Right lobe of liver (tissue), 4 donors: ENCODE measurements around the gene NPAP1.

Experiments used
- POLR2A ChIP-seq: fragments of 450-650 bp; IDR thresholded peaks from one replicate; pipeline ENCODE4 v1.6.1; 2017; ENCODE audit warnings: antibody characterized with exemption, mild to moderate bottlenecking
- TF ChIP-seq, protein P1 (sequence below), 4 donors: fragments of 200-600 bp in 3 of 4; fragments of 450-650 bp in 1 of 4; IDR thresholded peaks; one replicate each; pipeline versions ENCODE4 v1.5.1 to v1.8.0; 2016 to 2022; ENCODE audit warnings: antibody characterized with exemption in 4 of 4, mild to moderate bottlenecking in 2 of 4
- donor health status: DM: no; HTN: no; CAD: no.
- donor health status: DM: no; HTN: no; CAD: no.
- donor health status: DM: no; HTN: yes; CAD: no.

DNA sequence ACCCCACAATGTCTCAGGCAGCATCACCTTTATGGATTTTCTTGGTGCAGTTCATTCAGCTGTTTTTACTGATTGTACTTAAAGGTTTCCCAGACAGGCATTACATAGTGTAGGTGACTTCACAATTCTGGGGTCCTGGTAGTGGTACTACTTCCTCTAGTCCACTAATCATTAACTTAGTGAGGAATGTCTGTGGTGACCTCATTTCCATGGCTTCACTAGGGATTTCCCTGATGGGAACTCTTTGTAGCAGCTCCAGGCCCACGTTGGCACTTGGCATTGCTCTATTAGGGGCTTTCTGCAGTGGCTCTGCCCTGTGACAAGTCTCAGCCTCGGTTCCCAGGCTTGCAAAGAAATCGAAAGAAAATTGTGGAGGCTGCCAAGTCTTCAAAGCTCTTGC lies 48.1 kb upstream of the NPAP1 start:
- no peak for TF ChIP-seq POLR2A
- TF ChIP-seq, protein P1, sequence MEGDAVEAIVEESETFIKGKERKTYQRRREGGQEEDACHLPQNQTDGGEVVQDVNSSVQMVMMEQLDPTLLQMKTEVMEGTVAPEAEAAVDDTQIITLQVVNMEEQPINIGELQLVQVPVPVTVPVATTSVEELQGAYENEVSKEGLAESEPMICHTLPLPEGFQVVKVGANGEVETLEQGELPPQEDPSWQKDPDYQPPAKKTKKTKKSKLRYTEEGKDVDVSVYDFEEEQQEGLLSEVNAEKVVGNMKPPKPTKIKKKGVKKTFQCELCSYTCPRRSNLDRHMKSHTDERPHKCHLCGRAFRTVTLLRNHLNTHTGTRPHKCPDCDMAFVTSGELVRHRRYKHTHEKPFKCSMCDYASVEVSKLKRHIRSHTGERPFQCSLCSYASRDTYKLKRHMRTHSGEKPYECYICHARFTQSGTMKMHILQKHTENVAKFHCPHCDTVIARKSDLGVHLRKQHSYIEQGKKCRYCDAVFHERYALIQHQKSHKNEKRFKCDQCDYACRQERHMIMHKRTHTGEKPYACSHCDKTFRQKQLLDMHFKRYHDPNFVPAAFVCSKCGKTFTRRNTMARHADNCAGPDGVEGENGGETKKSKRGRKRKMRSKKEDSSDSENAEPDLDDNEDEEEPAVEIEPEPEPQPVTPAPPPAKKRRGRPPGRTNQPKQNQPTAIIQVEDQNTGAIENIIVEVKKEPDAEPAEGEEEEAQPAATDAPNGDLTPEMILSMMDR (IDR thresholded peaks at IDR 0.05) = no peak
